A673 (cell line): ENCODE data around the gene MYRFL. TPM values are rescaled to one million over a fixed set of nuclear protein-coding genes. Genes with fewer than 3 reads are reported as not detected.

Experiments used
- BruUV-seq: library from RNA; stranded (reverse); fragments of 400-500 nt; replicated peaks from 2 replicates; lab custom pipeline; 2021; lab: Mats Ljungman, UMichigan
- CTCF ChIA-PET: fragments of 300-600 bp; sonication (Branson Sonifier 250); formaldehyde crosslinking; loops from one replicate; lab custom pipeline; 2022; ENCODE audit warnings: antibody characterized with exemption; lab: Charles Lee
- POLR2A ChIA-PET: fragments of 300-600 bp; sonication (Branson Sonifier 250); formaldehyde crosslinking; loops from one replicate; lab custom pipeline; 2022; ENCODE audit warnings: antibody characterized with exemption; ENCODE audit not compliant: low non-redundant PET; lab: Charles Lee
- DNase-seq: peaks from one replicate; pipeline ENCODE4 v3.0.0-alpha.2; 2015; ENCODE audit warnings: low spot score
- H3K27ac ChIP-seq: fragments of 200-600 bp; sonication (generic); 2 replicates; pipeline ENCODE4 v1.5.1; 2016; ENCODE audit warnings: mixed run types, low read depth, mild to moderate bottlenecking, mixed read lengths, antibody characterized with exemption, low read length; ENCODE audit not compliant: poor library complexity, severe bottlenecking
- H3K27me3 ChIP-seq: fragments of 200-600 bp; sonication (generic); replicated peaks from 2 replicates; pipeline ENCODE4 v1.6.1; 2017; ENCODE audit warnings: mixed run types, low read depth, mild to moderate bottlenecking, mixed read lengths, antibody characterized with exemption, low read length; ENCODE audit not compliant: insufficient read depth, poor library complexity
- H3K36me3 ChIP-seq: fragments of 200-600 bp; sonication (generic); 2 replicates; pipeline ENCODE4 v1.6.1; 2016; ENCODE audit warnings: mixed run types, mild to moderate bottlenecking, mixed read lengths, antibody characterized with exemption, low read length; ENCODE audit not compliant: insufficient read depth, poor library complexity, severe bottlenecking
- H3K4me1 ChIP-seq: fragments of 200-600 bp; sonication (generic); 2 replicates; pipeline ENCODE4 v1.6.1; 2017; ENCODE audit warnings: mixed run types, mild to moderate bottlenecking, mixed read lengths, antibody characterized with exemption, low read length; ENCODE audit not compliant: insufficient read depth, poor library complexity, severe bottlenecking
- H3K4me3 ChIP-seq: fragments of 200-600 bp; sonication (generic); 2 replicates; pipeline ENCODE4 v1.5.1; 2016; ENCODE audit warnings: low read depth, mixed run types, mild to moderate bottlenecking, mixed read lengths, low read length; ENCODE audit not compliant: poor library complexity, severe bottlenecking
- H3K9me3 ChIP-seq: fragments of 200-600 bp; sonication (generic); 2 replicates; pipeline ENCODE4 v1.6.1; 2016; ENCODE audit warnings: mixed run types, low read depth, mild to moderate bottlenecking, mixed read lengths, antibody characterized with exemption, low read length; ENCODE audit not compliant: poor library complexity, severe bottlenecking
- EZH2 ChIP-seq: fragments of 200-600 bp; sonication (generic); IDR thresholded peaks from 2 replicates; pipeline ENCODE4 v1.6.1; 2017; ENCODE audit warnings: borderline replicate concordance, low read depth, mild to moderate bottlenecking, mixed read lengths, antibody characterized with exemption, low read length; ENCODE audit not compliant: poor library complexity, severe bottlenecking
- intact Hi-C: fragments of 100-400 bp; cut with micrococcal nuclease; formaldehyde crosslinking; loops from one replicate; pipeline ENCODE4 v1.10.0; 2022; ENCODE audit not compliant: unreplicated experiment
- total RNA-seq: library from RNA; stranded (reverse); gene quantifications from 2 replicates; pipeline ENCODE4 v1.2.3, GENCODE V29; 2021
- TF ChIP-seq, protein P1 (sequence below): fragments of 300-800, 200-600 bp; sonication (generic); conservative IDR thresholded peaks from 2 replicates; pipeline ENCODE4 v1.5.1; 2017; ENCODE audit warnings: low read depth, mild to moderate bottlenecking, antibody characterized with exemption, low read length, moderate library complexity, mixed read lengths

MYRFL gene
- total RNA-seq, 1 experiment from 2014 or later = not detected

DNA sequence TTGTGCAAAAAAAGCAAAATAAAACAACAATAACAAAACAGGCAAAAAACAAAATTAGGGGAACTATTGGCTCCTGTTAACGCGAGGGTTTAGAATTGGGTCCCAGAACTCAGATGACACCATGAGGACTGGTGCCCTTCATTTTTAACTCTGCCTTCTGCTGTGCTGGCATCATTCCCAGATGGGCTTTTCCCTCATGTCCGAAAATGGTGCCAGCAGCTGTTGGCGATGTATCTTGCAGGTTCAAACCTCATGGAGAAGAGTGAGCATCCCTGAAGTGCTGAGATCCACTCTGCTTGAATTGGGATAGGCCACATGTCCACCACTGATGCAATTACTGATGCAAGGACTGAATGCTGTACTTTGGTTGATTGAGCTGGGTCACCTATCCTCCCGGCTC is 61.1 kb downstream of the MYRFL start:
- DNase-seq = no peak
- no peaks in the 10 kb centered on the region for H3K9me3 ChIP-seq
- POLR2A ChIA-PET = no interaction called here
- intact Hi-C loops = no loop called here
- H3K4me1 ChIP-seq = no peaks in the 10 kb centered on the region
- H3K4me3 ChIP-seq = no peak overlapping the region
- CTCF ChIA-PET = no interaction called here
- no peak overlapping the region for H3K27ac ChIP-seq
- TF ChIP-seq, protein P1, sequence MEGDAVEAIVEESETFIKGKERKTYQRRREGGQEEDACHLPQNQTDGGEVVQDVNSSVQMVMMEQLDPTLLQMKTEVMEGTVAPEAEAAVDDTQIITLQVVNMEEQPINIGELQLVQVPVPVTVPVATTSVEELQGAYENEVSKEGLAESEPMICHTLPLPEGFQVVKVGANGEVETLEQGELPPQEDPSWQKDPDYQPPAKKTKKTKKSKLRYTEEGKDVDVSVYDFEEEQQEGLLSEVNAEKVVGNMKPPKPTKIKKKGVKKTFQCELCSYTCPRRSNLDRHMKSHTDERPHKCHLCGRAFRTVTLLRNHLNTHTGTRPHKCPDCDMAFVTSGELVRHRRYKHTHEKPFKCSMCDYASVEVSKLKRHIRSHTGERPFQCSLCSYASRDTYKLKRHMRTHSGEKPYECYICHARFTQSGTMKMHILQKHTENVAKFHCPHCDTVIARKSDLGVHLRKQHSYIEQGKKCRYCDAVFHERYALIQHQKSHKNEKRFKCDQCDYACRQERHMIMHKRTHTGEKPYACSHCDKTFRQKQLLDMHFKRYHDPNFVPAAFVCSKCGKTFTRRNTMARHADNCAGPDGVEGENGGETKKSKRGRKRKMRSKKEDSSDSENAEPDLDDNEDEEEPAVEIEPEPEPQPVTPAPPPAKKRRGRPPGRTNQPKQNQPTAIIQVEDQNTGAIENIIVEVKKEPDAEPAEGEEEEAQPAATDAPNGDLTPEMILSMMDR = no peak
- TF ChIP-seq EZH2 = no peak
- no TSS peak for BruUV-seq
- no peaks in the 10 kb centered on the region for H3K36me3 ChIP-seq
- no peaks in the 10 kb centered on the region for H3K27me3 ChIP-seq

DNA sequence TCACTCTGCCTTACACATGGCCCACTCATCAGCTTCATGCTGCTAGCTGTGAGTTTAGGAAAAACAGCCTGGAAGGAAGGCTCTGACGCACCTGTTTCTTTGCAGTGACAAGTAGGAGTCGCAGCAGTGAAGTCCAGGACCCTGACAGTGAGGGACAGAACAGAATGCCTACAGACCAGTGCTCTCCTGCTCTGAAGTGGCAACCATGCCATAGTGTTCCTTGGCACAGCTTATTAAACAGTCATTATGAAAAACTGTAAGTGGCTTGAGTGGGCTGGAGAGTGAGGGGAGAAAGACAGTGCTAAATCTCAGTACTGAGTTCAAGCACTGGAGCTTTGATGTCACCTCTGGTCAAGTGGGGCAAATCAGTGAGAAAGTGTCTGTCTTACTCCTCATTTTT is 61.7 kb downstream of the MYRFL start:
- H3K4me3 ChIP-seq = no peak overlapping the region
- BruUV-seq = no TSS peak
- ChIA-PET POLR2A (no interaction called here), CTCF (no interaction called here)
- TF ChIP-seq, protein P1 = no peak
- TF ChIP-seq EZH2 = no peak
- H3K27ac ChIP-seq = no peak overlapping the region
- H3K9me3 ChIP-seq = no peaks in the 10 kb centered on the region
- no peaks in the 10 kb centered on the region for H3K36me3 ChIP-seq
- DNase-seq = no peak
- intact Hi-C loops = no loop called here
- no peaks in the 10 kb centered on the region for H3K4me1 ChIP-seq
- no peaks in the 10 kb centered on the region for H3K27me3 ChIP-seq

DNA sequence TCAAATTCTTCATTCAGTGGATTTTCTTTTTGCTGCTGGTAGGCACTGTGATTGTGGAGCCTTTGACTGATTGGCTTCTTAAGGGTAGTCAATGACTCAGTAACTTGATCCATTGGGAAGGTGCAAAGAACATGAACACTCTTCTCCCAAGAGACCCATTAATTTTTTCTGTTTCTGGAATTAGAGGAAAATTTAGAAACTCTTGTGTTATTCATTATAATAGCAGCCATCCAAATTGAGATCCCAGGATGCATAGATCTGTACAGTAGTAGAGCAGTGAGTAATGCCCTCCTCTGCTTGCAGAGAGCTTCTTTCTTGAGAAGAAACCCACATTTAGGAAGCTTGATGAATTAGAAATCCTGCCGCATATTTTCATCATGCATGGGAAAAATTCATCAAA is 63.9 kb downstream of the MYRFL start:
- no peak overlapping the region for H3K27ac ChIP-seq
- intact Hi-C loops = no loop called here
- no peaks in the 10 kb centered on the region for H3K27me3 ChIP-seq
- CTCF ChIA-PET = no interaction called here
- no TSS peak for BruUV-seq
- H3K4me3 ChIP-seq = no peak overlapping the region
- POLR2A ChIA-PET = no interaction called here
- H3K4me1 ChIP-seq = no peaks in the 10 kb centered on the region
- no peak for TF ChIP-seq EZH2
- TF ChIP-seq, protein P1 = no peak
- no peaks in the 10 kb centered on the region for H3K36me3 ChIP-seq
- H3K9me3 ChIP-seq = no peaks in the 10 kb centered on the region
- no peak for DNase-seq
